Thyroid gland (tissue), 4 donors: Measurements from ENCODE around the gene STYX. TPM values are rescaled to one million over a fixed set of nuclear protein-coding genes. Genes with fewer than 3 reads are reported as not detected.

Experiments
- DNase-seq, 2 donors: peaks; one replicate each; pipeline ENCODE4 v3.0.0-alpha.2; 2019
- H3K27ac ChIP-seq, 3 donors: fragments of 200-600 bp; sonication (generic); 1 replicate in 2 of 3; 2 replicates in 1 of 3; pipeline ENCODE4 v1.5.1; 2016 to 2019; ENCODE audit warnings: mild to moderate bottlenecking in 1 of 3, moderate library complexity in 1 of 3
- H3K27me3 ChIP-seq: fragments of 200-600 bp; sonication (generic); one replicate; pipeline ENCODE4 v1.5.1; 2019
- H3K36me3 ChIP-seq, 2 donors: fragments of 200-600 bp; sonication (generic); one replicate each; pipeline ENCODE4 v1.5.1; 2016 to 2019
- H3K4me1 ChIP-seq, 2 donors: fragments of 200-600 bp; sonication (generic); one replicate each; pipeline ENCODE4 v1.5.1; 2017 to 2019
- H3K4me3 ChIP-seq, 3 donors: fragments of 200-600 bp; sonication (generic); replicated peaks in 1 of 3; 1 replicate in 2 of 3; 2 replicates in 1 of 3; pipeline ENCODE4 v1.5.1; 2016; ENCODE audit warnings: mild to moderate bottlenecking in 1 of 3
- H3K9me3 ChIP-seq: fragments of 200-600 bp; sonication (generic); one replicate; pipeline ENCODE4 v1.5.1; 2017
- POLR2A ChIP-seq, 2 donors: fragments of 450-650 bp; IDR thresholded peaks; one replicate each; pipeline ENCODE4 v1.6.1; 2017; ENCODE audit warnings: antibody characterized with exemption in 2 of 2, mild to moderate bottlenecking in 2 of 2, moderate library complexity in 1 of 2
- WGBS, 2 donors: methylation state at CpG; one replicate each; pipeline ENCODE4 v1.1.5; 2017; 5-methylcytosine and 5-hydroxymethylcytosine counted together
- intact Hi-C: fragments of 100-400 bp; cut with DNase I; formaldehyde crosslinking; loops from one replicate; pipeline ENCODE4 v1.15.1; 2023
- total RNA-seq, 4 donors: library from RNA; depleted of rRNA; stranded (reverse); fragments of >200 nt; gene quantifications; one replicate each; pipeline ENCODE4 v1.2.3, GENCODE V29; 2016
- TF ChIP-seq, protein P1 (sequence below), 6 experiments: fragments of 200-600 bp in 3 of 6; fragments of 450-650 bp in 3 of 6; sonication (generic) in 3 of 6; IDR thresholded peaks; one replicate each; pipeline ENCODE4 v1.5.1; 2016 to 2019; ENCODE audit warnings: antibody characterized with exemption in 6 of 6, mild to moderate bottlenecking in 2 of 6, inconsistent platforms in 1 of 6, moderate library complexity in 1 of 6

STYX gene
- total RNA-seq, 4 donors from 2014 or later: 13.7 to 17.1 (median 14.8) TPM

DNA sequence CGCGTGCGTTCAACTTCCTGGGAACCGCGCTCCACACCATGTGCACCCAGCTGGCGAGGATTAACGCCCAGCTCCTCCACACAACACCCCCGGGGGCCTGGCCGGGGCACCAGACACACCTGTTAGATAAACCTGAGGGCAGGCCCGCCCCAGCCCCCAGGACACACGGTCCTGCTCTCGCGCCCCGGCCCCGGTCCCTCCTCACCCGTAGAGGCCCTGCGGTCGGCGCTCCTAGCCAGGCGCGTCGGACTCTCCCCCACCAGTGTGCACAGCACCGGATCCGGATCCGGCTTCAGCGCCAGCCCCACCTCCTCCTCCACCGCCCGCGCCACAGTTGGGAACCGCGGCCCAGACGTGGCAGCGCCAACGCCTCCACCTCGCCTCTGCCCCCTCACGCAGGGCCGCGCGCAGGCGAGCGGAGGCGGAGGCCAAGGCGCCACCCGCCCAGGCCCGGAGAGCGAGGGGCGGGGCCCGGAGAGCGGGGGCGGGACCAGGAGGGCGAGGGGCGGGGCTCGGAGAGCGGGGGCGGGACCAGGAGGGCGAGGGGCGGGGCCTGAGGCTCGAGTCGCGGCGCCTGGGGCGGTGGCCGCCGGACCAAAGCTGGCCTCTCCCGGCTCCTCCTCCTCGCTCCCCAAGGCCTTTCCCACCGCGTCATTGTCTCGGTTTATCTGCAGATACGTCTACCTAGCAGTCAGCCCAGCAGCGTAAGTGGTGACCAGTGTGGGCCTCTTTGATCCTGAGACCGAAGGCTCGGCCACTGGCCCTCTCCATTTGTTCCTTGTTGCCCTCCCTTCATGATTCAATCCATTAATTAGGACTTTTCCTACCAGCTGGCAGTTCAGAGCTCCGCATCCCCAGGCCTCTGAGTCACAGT lies 61.5 kb downstream of the STYX start, which contains the start of gene GNPNAT1:
Gene GNPNAT1, minus strand, starts transcription at position 385 of the 874 bp plus-strand sequence. CDS start 6,957 bp downstream, outside the sequence.
- 9% methylated on average over 17 to 38 of the region's 74 CpGs for WGBS, 2 donors
- Histone ChIP-seq H3K9me3 (no peaks in the 10 kb centered on the region), H3K36me3 (no peaks in the 10 kb centered on the region), H3K27ac (peak within 1 kb of the TSS; percentile 73 to 85 (median 78)), H3K27me3 (no peaks in the 10 kb centered on the region), H3K4me3 (peak within 1 kb of the TSS; percentile 50 to 56 (median 53)), H3K4me1 (peaks cover 0 to 8% of the 10 kb centered on the region in 2 donors)
- peak; percentile 80 to 81 for DNase-seq
- intact Hi-C loops: no loop called here
- TF ChIP-seq, protein P1, sequence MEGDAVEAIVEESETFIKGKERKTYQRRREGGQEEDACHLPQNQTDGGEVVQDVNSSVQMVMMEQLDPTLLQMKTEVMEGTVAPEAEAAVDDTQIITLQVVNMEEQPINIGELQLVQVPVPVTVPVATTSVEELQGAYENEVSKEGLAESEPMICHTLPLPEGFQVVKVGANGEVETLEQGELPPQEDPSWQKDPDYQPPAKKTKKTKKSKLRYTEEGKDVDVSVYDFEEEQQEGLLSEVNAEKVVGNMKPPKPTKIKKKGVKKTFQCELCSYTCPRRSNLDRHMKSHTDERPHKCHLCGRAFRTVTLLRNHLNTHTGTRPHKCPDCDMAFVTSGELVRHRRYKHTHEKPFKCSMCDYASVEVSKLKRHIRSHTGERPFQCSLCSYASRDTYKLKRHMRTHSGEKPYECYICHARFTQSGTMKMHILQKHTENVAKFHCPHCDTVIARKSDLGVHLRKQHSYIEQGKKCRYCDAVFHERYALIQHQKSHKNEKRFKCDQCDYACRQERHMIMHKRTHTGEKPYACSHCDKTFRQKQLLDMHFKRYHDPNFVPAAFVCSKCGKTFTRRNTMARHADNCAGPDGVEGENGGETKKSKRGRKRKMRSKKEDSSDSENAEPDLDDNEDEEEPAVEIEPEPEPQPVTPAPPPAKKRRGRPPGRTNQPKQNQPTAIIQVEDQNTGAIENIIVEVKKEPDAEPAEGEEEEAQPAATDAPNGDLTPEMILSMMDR (IDR thresholded peaks at IDR 0.05): no peak
- peak in 1 of 2 donors; percentile 74 for TF ChIP-seq POLR2A (IDR thresholded peaks at IDR 0.05)

DNA sequence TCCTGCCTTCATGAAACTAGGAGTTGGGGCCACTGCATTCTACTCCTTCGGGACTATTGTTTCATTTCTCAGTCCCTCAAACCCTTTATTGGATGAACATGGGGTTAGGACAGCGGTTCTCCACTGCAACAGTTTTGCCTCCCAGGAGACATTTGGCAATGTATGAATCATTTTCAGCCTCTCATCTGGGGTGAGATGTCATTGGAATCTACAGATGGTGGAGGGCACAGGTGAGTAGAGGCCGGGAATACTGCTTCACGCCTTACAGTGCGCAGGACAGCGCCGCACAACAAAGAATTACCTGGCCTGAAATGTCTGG lies 62.1 kb downstream of the STYX start:
- TF ChIP-seq, protein P1 (IDR thresholded peaks at IDR 0.05): no peak
- TF ChIP-seq POLR2A (IDR thresholded peaks at IDR 0.05): no peak
- WGBS, 2 donors: 84 to 88% methylated on average over 7 of the region's 7 CpGs
- Histone ChIP-seq H3K36me3 (no peaks in the 10 kb centered on the region), H3K9me3 (no peaks in the 10 kb centered on the region), H3K27ac (peak overlapping the region; percentile 73 to 85 (median 78)), H3K4me3 (peak overlapping the region in 2 of 3 donors; percentile 10 to 50), H3K4me1 (peaks cover 0 to 8% of the 10 kb centered on the region in 2 donors), H3K27me3 (no peaks in the 10 kb centered on the region)
- intact Hi-C loops: no loop called here
- DNase-seq: no peak

DNA sequence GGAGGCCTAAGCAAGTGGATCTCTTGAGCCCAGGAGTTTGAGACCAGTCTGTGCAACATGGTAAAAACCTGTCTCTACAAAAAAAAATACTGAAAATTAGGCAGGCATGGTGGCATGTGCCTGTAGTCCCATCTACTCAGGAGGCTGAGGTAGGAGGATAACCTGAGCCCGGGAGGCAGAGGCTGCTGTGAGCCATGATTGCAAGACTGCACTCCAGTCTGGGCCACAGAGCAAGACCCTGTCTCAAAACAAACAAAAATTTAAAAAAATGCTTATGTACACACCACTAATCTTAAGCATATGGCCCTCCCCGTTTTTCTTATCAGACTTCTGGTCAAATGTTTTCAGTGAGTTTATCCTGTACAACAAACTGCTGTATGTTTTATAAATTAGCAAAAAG lies 63.1 kb downstream of the STYX start:
- intact Hi-C loops: no loop called here
- DNase-seq: no peak
- 71 to 77% methylated on average over 2 of the region's 2 CpGs for WGBS, 2 donors
- Histone ChIP-seq H3K27me3 (no peaks in the 10 kb centered on the region), H3K9me3 (no peaks in the 10 kb centered on the region), H3K27ac (no peak overlapping the region), H3K4me3 (no peak overlapping the region), H3K4me1 (peaks cover 0 to 8% of the 10 kb centered on the region in 2 donors), H3K36me3 (no peaks in the 10 kb centered on the region)
- TF ChIP-seq, protein P1 (IDR thresholded peaks at IDR 0.05): no peak
- TF ChIP-seq POLR2A (IDR thresholded peaks at IDR 0.05): no peak

DNA sequence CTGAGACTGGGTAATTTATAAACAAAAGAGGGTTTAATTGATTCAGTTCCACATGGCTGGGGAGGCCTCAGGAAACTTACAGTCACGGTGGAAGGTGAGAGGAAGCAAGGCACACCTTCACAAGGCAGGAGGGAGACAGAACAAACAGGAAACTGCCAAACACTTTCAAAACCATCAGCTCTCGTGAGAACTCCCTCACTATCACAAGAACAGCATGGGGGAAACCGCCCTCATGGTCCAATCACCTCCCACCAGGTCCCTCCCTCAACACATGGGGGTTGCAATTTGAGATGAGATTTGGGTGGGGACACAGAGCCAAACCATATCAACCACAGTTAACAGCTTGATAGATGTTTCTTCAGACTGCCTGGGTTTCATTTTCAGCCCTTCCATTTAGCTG lies 67.7 kb downstream of the STYX start:
- intact Hi-C loops: no loop called here
- H3K27ac ChIP-seq: no peak overlapping the region
- no peaks in the 10 kb centered on the region for H3K4me1 ChIP-seq
- DNase-seq: no peak
- no peak overlapping the region for H3K4me3 ChIP-seq
- H3K36me3 ChIP-seq: no peaks in the 10 kb centered on the region
- 68 to 74% methylated on average over 3 of the region's 3 CpGs for WGBS, 2 donors
- TF ChIP-seq, protein P1 (IDR thresholded peaks at IDR 0.05): no peak
- TF ChIP-seq POLR2A (IDR thresholded peaks at IDR 0.05): no peak
- no peaks in the 10 kb centered on the region for H3K27me3 ChIP-seq
- no peaks in the 10 kb centered on the region for H3K9me3 ChIP-seq

DNA sequence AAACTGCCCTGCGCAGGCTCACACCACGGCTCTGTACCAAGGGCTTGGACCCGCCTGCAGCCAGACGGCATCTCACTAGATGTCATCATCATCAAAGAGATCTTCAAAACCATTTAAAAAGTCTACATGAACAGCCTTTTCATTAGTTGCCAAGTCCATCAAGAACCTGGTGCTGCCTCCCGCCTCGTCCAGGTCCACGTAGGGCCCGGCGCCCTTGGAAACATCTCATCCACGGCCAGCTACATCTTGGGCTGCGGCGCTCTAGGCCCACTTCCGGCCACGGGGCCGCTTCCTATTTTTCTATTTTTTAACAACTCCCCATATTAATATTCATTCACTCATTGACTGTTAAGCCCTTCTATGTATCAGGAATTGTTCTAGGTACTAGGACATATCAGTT lies 68.9 kb downstream of the STYX start:
- no peak for DNase-seq
- H3K9me3 ChIP-seq: no peaks in the 10 kb centered on the region
- H3K4me1 ChIP-seq: no peaks in the 10 kb centered on the region
- TF ChIP-seq, protein P1 (IDR thresholded peaks at IDR 0.05): no peak
- no peak for TF ChIP-seq POLR2A (IDR thresholded peaks at IDR 0.05)
- H3K36me3 ChIP-seq: no peaks in the 10 kb centered on the region
- intact Hi-C loops: no loop called here
- H3K4me3 ChIP-seq: no peak overlapping the region
- H3K27me3 ChIP-seq: no peaks in the 10 kb centered on the region
- no peak overlapping the region for H3K27ac ChIP-seq
- WGBS, 2 donors: 95 to 97% methylated on average over 15 of the region's 15 CpGs
